GM23338 (cell line): ENCODE measurements around the gene WDR54.

ENCODE experiments used
- CREB1 ChIP-seq: fragments of 250-450 bp; sonication (Bioruptor Pico); IDR thresholded peaks from 2 replicates; pipeline ENCODE4 v1.5.0; 2020; ENCODE audit warnings: low read depth, mild to moderate bottlenecking, moderate library complexity
- EZH2 ChIP-seq: fragments of 200-600 bp; sonication (generic); IDR thresholded peaks from one replicate; pipeline ENCODE4 v1.8.0; 2017; ENCODE audit warnings: antibody characterized with exemption, mild to moderate bottlenecking, low read depth; ENCODE audit not compliant: unreplicated experiment
- EZH2phosphoT487 ChIP-seq: fragments of 200-600 bp; sonication (generic); IDR thresholded peaks from one replicate; pipeline ENCODE4 v1.8.1; 2018; ENCODE audit warnings: antibody characterized with exemption; ENCODE audit not compliant: unreplicated experiment
- POLR2AphosphoS5 ChIP-seq: IDR thresholded peaks from 2 replicates; pipeline ENCODE4 v1.6.1; 2016; ENCODE audit warnings: antibody characterized with exemption, low read depth
- STAT1 ChIP-seq: IDR thresholded peaks from one replicate; pipeline ENCODE4 v1.6.1; 2016; ENCODE audit warnings: antibody characterized with exemption; ENCODE audit not compliant: unreplicated experiment
- ZNF114 ChIP-seq: fragments of 250-450 bp; sonication (Bioruptor Pico); IDR thresholded peaks from 2 replicates; pipeline ENCODE4 v1.5.0; 2020; ENCODE audit warnings: mild to moderate bottlenecking, moderate library complexity
- ZNF331 ChIP-seq: fragments of 250-450 bp; sonication (Bioruptor Pico); IDR thresholded peaks from 2 replicates; pipeline ENCODE4 v1.5.0; 2020; ENCODE audit warnings: low read depth, mild to moderate bottlenecking, moderate library complexity
- TF ChIP-seq, protein P1 (sequence below), 2 experiments: fragments of 200-600 bp in 1 of 2; sonication (generic) in 1 of 2; conservative IDR thresholded peaks; 2 replicates each; pipeline versions ENCODE4 v1.5.1 to v1.6.1; 2016 to 2017; ENCODE audit warnings: antibody characterized with exemption in 2 of 2, low read depth in 2 of 2, mild to moderate bottlenecking in 2 of 2, moderate library complexity in 1 of 2
- TF ChIP-seq, protein P2 (sequence below): IDR thresholded peaks from one replicate; pipeline ENCODE4 v1.6.1; 2018; ENCODE audit warnings: antibody characterized with exemption; ENCODE audit not compliant: unreplicated experiment
- TF ChIP-seq, protein P3 (sequence below): IDR thresholded peaks from 2 replicates; pipeline ENCODE4 v1.6.1; 2016; ENCODE audit warnings: antibody characterized with exemption

DNA sequence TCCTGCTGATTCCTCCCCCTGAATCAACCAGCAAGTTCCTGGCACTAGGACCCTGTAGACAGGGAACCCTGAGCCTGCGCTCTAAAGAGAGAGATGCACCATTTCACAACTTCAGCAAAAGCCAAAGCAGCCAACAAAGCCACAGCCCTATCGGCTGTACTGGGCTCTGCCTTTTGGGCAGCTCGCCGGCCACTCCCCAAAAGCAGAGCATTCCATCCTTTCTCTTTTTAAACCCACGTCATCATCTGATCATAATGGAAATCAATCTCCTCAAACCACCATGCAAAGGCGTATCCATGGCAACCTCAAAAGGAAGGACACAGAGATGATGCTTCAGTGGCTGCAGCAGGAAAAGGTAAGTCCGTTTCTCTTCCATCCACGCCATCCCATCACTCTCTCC, 36.1 kb upstream of the WDR54 start:
- TF ChIP-seq ZNF114 (CRISPR knock-in tag) (no peak), EZH2phosphoT487 (no peak), ZNF331 (CRISPR knock-in tag) (no peak), EZH2 (no peak), POLR2AphosphoS5 (no peak), STAT1 (no peak), CREB1 (CRISPR knock-in tag) (no peak)
- TF ChIP-seq, protein P1, sequence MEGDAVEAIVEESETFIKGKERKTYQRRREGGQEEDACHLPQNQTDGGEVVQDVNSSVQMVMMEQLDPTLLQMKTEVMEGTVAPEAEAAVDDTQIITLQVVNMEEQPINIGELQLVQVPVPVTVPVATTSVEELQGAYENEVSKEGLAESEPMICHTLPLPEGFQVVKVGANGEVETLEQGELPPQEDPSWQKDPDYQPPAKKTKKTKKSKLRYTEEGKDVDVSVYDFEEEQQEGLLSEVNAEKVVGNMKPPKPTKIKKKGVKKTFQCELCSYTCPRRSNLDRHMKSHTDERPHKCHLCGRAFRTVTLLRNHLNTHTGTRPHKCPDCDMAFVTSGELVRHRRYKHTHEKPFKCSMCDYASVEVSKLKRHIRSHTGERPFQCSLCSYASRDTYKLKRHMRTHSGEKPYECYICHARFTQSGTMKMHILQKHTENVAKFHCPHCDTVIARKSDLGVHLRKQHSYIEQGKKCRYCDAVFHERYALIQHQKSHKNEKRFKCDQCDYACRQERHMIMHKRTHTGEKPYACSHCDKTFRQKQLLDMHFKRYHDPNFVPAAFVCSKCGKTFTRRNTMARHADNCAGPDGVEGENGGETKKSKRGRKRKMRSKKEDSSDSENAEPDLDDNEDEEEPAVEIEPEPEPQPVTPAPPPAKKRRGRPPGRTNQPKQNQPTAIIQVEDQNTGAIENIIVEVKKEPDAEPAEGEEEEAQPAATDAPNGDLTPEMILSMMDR (conservative IDR thresholded peaks at IDR 0.05; ENCODE audit: low read depth in 2 of 2), result no peak
- TF ChIP-seq, protein P2, sequence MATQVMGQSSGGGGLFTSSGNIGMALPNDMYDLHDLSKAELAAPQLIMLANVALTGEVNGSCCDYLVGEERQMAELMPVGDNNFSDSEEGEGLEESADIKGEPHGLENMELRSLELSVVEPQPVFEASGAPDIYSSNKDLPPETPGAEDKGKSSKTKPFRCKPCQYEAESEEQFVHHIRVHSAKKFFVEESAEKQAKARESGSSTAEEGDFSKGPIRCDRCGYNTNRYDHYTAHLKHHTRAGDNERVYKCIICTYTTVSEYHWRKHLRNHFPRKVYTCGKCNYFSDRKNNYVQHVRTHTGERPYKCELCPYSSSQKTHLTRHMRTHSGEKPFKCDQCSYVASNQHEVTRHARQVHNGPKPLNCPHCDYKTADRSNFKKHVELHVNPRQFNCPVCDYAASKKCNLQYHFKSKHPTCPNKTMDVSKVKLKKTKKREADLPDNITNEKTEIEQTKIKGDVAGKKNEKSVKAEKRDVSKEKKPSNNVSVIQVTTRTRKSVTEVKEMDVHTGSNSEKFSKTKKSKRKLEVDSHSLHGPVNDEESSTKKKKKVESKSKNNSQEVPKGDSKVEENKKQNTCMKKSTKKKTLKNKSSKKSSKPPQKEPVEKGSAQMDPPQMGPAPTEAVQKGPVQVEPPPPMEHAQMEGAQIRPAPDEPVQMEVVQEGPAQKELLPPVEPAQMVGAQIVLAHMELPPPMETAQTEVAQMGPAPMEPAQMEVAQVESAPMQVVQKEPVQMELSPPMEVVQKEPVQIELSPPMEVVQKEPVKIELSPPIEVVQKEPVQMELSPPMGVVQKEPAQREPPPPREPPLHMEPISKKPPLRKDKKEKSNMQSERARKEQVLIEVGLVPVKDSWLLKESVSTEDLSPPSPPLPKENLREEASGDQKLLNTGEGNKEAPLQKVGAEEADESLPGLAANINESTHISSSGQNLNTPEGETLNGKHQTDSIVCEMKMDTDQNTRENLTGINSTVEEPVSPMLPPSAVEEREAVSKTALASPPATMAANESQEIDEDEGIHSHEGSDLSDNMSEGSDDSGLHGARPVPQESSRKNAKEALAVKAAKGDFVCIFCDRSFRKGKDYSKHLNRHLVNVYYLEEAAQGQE, result no peak
- TF ChIP-seq, protein P3, sequence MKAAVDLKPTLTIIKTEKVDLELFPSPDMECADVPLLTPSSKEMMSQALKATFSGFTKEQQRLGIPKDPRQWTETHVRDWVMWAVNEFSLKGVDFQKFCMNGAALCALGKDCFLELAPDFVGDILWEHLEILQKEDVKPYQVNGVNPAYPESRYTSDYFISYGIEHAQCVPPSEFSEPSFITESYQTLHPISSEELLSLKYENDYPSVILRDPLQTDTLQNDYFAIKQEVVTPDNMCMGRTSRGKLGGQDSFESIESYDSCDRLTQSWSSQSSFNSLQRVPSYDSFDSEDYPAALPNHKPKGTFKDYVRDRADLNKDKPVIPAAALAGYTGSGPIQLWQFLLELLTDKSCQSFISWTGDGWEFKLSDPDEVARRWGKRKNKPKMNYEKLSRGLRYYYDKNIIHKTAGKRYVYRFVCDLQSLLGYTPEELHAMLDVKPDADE, result no peak
